ENCODE results near the gene GSKIP.
"Not testable (repeated sequence)": the region's sequence is repeated elsewhere in the genome, so short reads cannot be mapped to it uniquely, and the experiment has no call there.

GSKIP gene, protein sequence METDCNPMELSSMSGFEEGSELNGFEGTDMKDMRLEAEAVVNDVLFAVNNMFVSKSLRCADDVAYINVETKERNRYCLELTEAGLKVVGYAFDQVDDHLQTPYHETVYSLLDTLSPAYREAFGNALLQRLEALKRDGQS

DNA sequence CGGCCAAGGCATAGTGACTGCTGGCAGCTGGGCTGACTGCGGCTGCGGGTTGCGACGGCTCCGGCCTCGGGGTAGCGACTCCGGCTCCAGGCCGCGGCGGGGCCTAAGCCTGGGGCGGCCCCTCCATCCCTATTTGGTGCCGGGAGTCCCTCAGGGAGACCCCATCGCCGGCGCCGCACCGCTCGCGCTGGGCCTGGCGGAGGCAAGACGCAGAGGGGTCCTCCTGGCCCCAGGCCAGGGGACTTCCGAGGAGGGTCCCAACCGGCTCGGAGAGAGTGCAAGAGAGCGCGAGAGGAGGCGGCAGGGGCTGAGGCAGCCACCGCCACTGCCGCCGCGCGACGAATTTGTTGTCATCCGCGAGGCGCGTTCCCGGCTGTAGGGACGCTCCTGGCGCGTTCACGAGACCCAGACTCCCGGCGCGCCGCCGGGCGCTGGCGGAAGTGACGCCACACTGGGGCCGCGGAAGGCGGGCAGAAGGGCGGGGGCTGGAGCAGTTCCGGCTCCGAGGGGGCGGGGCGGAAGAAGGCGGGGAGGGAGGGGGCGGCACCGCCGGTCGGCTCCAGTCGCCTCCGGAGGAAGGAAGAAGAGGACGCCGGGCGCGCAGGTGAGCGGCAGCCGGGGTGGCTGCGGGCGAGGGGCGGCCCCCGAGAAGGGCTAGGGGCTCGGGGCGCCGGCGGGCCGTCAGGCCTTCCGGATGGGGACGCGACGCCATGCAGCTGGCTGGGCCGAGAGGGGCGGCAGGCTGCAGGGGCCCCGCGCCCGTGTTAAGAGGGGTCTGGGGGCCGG lies at the start of gene GSKIP, which contains the start of gene ATG2B:
Gene GSKIP, plus strand, starts transcription at position 562 of the 786 bp plus-strand sequence. CDS start 18,722 bp downstream, outside the sequence.
Gene ATG2B, minus strand, starts transcription at position 377 of the 786 bp plus-strand sequence. Its CDS starts 365 bp downstream, at position 12.
- Histone ChIP-seq H3K4me1 (ENCODE audit: control insufficient read depth in 1 of 2, insufficient read depth in 2 of 2, low read length in 2 of 2) (peaks cover 6 to 33% of the 10 kb centered on the region in 2 donors), H3K27me3 (ENCODE audit: low read depth, low read length) (no peaks in the 10 kb centered on the region), H3K9me3 (ENCODE audit: control insufficient read depth in 1 of 2, low read length in 2 of 2) (no peaks in the 10 kb centered on the region), H3K27ac (ENCODE audit: low read length) (peak within 1 kb of the TSS; percentile 94), H3K36me3 (ENCODE audit: control insufficient read depth in 1 of 2, insufficient read depth in 2 of 2, low read length in 2 of 2) (peaks cover 0 to 7% of the 10 kb centered on the region in 2 donors), H3K4me3 (ENCODE audit: low read depth in 1 of 2, low read length in 2 of 2) (peak within 1 kb of the TSS; percentile 95 to 98)

DNA sequence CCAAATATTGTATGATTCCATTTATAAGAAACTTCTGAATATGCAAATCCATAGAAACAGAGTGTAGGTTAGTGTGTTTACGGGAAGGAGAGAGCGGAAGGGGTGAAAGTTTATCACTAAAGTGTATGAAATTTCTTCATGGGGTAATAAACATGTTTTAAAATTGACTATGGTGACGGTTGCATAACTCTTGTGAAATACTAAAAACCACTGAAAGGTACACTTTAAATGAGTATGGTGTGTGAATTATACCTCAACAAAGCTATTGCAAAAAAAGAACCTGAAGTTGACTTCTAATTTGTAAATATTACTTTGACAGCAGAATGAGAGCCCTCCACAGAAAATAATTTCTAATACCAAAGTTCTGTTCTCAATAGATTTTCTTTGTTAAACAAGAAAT lies 47.2 kb upstream of the GSKIP start:
- peaks cover 27 to 56% of the 10 kb centered on the region in 2 donors for H3K36me3 ChIP-seq (ENCODE audit: control insufficient read depth in 1 of 2, insufficient read depth in 2 of 2, low read length in 2 of 2)
- no peak overlapping the region for H3K27ac ChIP-seq (ENCODE audit: low read length)
- H3K9me3 ChIP-seq (ENCODE audit: control insufficient read depth in 1 of 2, low read length in 2 of 2), result no peaks in the 10 kb centered on the region
- no peak overlapping the region for H3K4me3 ChIP-seq (ENCODE audit: low read depth in 1 of 2, low read length in 2 of 2)
- H3K27me3 ChIP-seq (ENCODE audit: low read depth, low read length), result no peaks in the 10 kb centered on the region
- no peaks in the 10 kb centered on the region for H3K4me1 ChIP-seq (ENCODE audit: control insufficient read depth in 1 of 2, insufficient read depth in 2 of 2, low read length in 2 of 2)

DNA sequence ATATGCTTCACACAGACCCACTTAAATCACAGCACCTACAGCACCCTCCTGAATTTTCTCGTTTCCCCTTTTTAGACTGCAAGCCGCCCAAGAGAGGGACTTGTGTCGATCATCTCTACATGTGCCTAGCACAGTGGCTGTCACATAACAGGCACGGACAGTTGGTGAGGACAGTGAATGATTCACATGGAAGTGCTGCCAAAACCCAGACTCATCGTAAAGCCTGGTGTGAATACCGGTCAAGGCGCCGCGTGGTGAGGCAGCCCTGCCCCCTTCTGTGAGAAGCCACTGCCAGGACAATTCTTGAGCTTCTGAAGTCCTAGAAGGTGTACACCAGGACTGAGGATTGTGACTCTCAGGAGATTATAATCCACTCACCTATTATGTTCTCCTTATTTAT lies 44.5 kb upstream of the GSKIP start:
- H3K36me3 ChIP-seq (ENCODE audit: control insufficient read depth in 1 of 2, insufficient read depth in 2 of 2, low read length in 2 of 2), result peaks cover 48 to 69% of the 10 kb centered on the region in 2 donors
- no peaks in the 10 kb centered on the region for H3K27me3 ChIP-seq (ENCODE audit: low read depth, low read length)
- H3K4me3 ChIP-seq (ENCODE audit: low read depth in 1 of 2, low read length in 2 of 2), result no peak overlapping the region
- H3K4me1 ChIP-seq (ENCODE audit: control insufficient read depth in 1 of 2, insufficient read depth in 2 of 2, low read length in 2 of 2), result no peaks in the 10 kb centered on the region
- H3K27ac ChIP-seq (ENCODE audit: low read length), result no peak overlapping the region
- no peaks in the 10 kb centered on the region for H3K9me3 ChIP-seq (ENCODE audit: control insufficient read depth in 1 of 2, low read length in 2 of 2)

DNA sequence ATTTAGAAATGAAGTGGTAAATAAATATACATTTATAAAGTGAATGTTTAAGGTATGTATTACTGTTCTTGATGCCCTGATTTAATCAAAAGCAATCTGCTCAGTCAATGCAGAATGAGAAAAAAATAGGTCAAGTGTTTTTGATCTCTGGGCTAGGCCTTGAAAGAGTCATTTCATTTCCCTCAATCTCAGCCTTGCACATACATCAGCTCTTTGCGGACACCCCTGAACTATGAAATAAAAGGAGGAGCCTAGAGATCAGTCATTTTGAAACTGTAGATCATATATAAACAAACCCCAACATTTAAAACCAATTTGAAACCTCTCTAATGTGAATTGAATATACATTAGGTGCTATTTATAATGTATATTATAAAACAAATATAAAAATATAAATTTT lies 42.7 kb upstream of the GSKIP start:
- no peaks in the 10 kb centered on the region for H3K4me1 ChIP-seq (ENCODE audit: control insufficient read depth in 1 of 2, insufficient read depth in 2 of 2, low read length in 2 of 2)
- H3K27me3 ChIP-seq (ENCODE audit: low read depth, low read length), result no peaks in the 10 kb centered on the region
- H3K9me3 ChIP-seq (ENCODE audit: control insufficient read depth in 1 of 2, low read length in 2 of 2), result no peaks in the 10 kb centered on the region
- no peak overlapping the region for H3K27ac ChIP-seq (ENCODE audit: low read length)
- H3K4me3 ChIP-seq (ENCODE audit: low read depth in 1 of 2, low read length in 2 of 2), result no peak overlapping the region
- H3K36me3 ChIP-seq (ENCODE audit: control insufficient read depth in 1 of 2, insufficient read depth in 2 of 2, low read length in 2 of 2), result peaks cover 46 to 71% of the 10 kb centered on the region in 2 donors

DNA sequence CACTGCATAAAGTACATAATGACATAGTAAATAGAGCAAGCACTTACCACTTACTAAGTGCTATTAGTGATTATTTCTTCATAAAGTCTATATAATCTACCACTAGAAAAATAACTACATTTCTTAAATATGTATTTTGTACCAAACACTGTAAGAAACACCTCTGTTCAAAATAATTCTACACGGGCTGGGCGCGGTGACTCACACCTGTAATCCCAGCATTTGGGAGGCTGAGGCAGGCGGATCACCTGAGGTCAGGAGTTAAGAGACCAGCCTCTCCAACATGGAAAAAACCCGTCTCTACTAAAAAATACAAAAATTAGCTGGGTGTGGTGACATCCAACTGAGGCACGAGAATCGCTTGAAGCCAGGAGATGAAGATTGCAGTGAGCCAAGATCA lies 39.1 kb upstream of the GSKIP start:
- Histone ChIP-seq H3K27me3 (ENCODE audit: low read depth, low read length) (no peaks in the 10 kb centered on the region), H3K27ac (ENCODE audit: low read length) (no peak overlapping the region), H3K4me3 (ENCODE audit: low read depth in 1 of 2, low read length in 2 of 2) (no peak overlapping the region), H3K9me3 (ENCODE audit: control insufficient read depth in 1 of 2, low read length in 2 of 2) (no peaks in the 10 kb centered on the region), H3K36me3 (ENCODE audit: control insufficient read depth in 1 of 2, insufficient read depth in 2 of 2, low read length in 2 of 2) (peaks cover 33 to 68% of the 10 kb centered on the region in 2 donors), H3K4me1 (ENCODE audit: control insufficient read depth in 1 of 2, insufficient read depth in 2 of 2, low read length in 2 of 2) (no peaks in the 10 kb centered on the region)

DNA sequence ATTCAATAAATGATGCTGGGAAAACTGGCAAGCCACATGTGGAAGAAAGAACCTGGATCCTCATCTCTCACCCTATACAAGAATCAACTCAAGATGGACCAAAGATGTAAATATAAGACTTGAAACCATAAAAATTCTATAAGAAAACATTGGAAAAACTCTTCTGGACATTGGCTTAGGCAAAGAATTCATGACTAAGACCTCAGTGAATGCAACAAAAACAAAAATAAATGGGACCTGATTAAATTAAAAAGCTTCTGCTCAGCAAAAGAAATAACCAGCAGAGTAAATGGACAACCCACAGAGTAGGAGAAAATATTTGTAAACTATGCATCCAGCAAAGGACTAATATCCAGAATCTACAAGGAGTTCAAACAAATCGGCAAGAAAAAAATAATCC lies 24.8 kb upstream of the GSKIP start:
- H3K27me3 ChIP-seq (ENCODE audit: low read depth, low read length), result no peaks in the 10 kb centered on the region
- peaks cover 16 to 28% of the 10 kb centered on the region in 2 donors for H3K36me3 ChIP-seq (ENCODE audit: control insufficient read depth in 1 of 2, insufficient read depth in 2 of 2, low read length in 2 of 2)
- H3K27ac ChIP-seq (ENCODE audit: low read length), result no peak overlapping the region
- no peaks in the 10 kb centered on the region for H3K4me1 ChIP-seq (ENCODE audit: control insufficient read depth in 1 of 2, insufficient read depth in 2 of 2, low read length in 2 of 2)
- no peak overlapping the region for H3K4me3 ChIP-seq (ENCODE audit: low read depth in 1 of 2, low read length in 2 of 2)
- no peaks in the 10 kb centered on the region for H3K9me3 ChIP-seq (ENCODE audit: control insufficient read depth in 1 of 2, low read length in 2 of 2)

DNA sequence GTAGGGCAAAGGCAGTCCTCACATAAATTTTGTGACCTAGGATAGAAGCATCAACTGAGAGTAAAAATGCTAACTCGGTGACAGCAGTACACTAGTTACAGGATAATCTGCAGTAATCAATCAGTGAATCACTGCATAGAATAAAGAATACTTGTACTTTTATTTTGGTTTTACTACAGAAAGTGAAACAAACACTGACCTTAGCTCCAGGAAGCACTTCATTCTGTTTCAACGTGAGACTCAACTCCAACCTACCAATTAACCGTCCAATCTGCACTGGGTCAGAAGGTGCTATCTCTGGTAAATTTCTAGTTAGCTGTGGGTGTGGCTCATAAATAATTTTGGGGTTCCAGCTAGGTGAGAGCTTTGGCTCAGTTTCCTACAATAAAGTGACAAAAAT lies 22.0 kb upstream of the GSKIP start:
- no peaks in the 10 kb centered on the region for H3K27me3 ChIP-seq (ENCODE audit: low read depth, low read length)
- H3K9me3 ChIP-seq (ENCODE audit: control insufficient read depth in 1 of 2, low read length in 2 of 2), result no peaks in the 10 kb centered on the region
- H3K4me3 ChIP-seq (ENCODE audit: low read depth in 1 of 2, low read length in 2 of 2), result no peak overlapping the region
- H3K27ac ChIP-seq (ENCODE audit: low read length), result no peak overlapping the region
- no peaks in the 10 kb centered on the region for H3K4me1 ChIP-seq (ENCODE audit: control insufficient read depth in 1 of 2, insufficient read depth in 2 of 2, low read length in 2 of 2)
- H3K36me3 ChIP-seq (ENCODE audit: control insufficient read depth in 1 of 2, insufficient read depth in 2 of 2, low read length in 2 of 2), result peaks cover 12 to 25% of the 10 kb centered on the region in 2 donors

DNA sequence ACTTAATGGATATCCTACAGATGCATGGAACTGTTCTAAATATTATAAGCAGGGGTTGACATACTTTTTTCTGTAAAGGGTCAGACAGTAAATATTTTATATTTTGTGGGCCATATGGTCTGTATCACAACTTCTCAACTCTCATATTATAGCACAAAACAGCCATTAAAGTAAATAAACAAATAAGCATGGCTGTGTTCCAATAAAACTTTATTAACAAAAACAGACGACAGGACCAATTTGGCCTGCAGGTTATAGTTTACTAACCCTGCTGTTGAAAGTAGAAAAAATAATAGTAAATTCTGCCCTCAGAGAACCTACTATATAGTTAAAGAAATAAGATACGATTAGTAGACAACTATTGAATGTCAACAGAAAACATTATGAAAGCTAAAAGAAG lies 17.7 kb upstream of the GSKIP start:
- Histone ChIP-seq H3K36me3 (ENCODE audit: control insufficient read depth in 1 of 2, insufficient read depth in 2 of 2, low read length in 2 of 2) (peaks cover 4 to 8% of the 10 kb centered on the region in 2 donors), H3K9me3 (ENCODE audit: control insufficient read depth in 1 of 2, low read length in 2 of 2) (no peaks in the 10 kb centered on the region), H3K27ac (ENCODE audit: low read length) (no peak overlapping the region), H3K4me1 (ENCODE audit: control insufficient read depth in 1 of 2, insufficient read depth in 2 of 2, low read length in 2 of 2) (no peaks in the 10 kb centered on the region), H3K4me3 (ENCODE audit: low read depth in 1 of 2, low read length in 2 of 2) (no peak overlapping the region), H3K27me3 (ENCODE audit: low read depth, low read length) (no peaks in the 10 kb centered on the region)

DNA sequence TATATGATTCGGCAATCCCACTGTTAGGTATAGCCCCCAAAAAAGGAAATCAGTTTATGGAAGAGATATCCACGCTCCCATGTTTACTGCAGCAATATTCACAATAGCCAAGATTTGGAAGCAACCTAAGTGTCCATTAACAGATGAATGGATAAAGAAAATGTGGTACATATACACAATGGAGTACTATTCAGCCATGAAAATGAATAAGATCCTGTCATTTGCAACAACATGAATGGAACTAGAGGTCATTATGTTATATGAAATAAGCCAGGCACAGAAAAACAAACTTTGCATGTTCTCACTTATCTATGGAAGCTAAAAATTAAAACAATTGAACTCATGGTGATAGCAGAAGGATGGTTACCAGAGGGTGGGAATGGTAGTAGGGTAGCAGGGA lies 15.4 kb upstream of the GSKIP start:
- H3K36me3 ChIP-seq (ENCODE audit: control insufficient read depth in 1 of 2, insufficient read depth in 2 of 2, low read length in 2 of 2); H3K27me3 ChIP-seq (ENCODE audit: low read depth, low read length); H3K4me3 ChIP-seq (ENCODE audit: low read depth in 1 of 2, low read length in 2 of 2); H3K9me3 ChIP-seq (ENCODE audit: control insufficient read depth in 1 of 2, low read length in 2 of 2); H3K27ac ChIP-seq (ENCODE audit: low read length); H3K4me1 ChIP-seq (ENCODE audit: control insufficient read depth in 1 of 2, insufficient read depth in 2 of 2, low read length in 2 of 2): not testable (repeated sequence)

DNA sequence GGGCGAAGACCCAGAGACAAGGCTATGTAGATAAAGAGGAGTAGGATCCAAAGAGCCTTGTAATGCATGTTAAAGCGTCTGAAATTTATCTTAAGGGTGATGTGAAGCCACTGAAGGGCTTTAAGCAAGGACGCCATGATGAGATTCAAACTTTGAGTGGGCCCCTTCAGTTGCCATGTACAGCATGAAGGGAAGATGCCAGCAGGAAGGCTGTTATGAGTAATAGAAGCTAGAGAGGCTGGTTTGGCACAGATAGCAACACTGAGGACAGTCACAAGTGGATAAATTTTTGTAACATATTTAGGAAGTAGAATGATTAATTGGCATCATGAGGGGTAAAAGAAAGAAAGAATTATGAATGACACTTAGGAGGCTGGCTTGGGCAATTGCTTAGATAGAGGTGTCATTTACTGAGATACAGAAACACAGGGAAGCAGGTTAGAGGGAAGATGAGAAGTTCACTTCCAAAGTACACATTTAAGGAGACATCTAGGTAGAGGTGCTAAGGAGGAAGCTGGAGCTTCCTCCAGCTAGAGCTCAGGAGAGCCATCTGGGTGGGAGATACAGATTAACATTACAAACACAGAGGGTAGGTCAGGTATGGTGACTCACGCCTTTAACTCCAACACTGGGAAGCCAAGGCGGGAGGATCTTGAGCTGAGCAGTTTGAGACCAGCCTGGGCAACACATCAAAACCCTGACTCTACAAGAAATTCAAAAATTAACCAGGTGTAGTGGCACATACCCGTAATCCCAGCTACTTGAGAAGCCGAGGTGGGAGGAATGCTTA lies 13.8 kb upstream of the GSKIP start:
- no peaks in the 10 kb centered on the region for H3K4me1 ChIP-seq (ENCODE audit: control insufficient read depth in 1 of 2, insufficient read depth in 2 of 2, low read length in 2 of 2)
- H3K4me3 ChIP-seq (ENCODE audit: low read depth in 1 of 2, low read length in 2 of 2), result no peak overlapping the region
- no peak overlapping the region for H3K27ac ChIP-seq (ENCODE audit: low read length)
- no peaks in the 10 kb centered on the region for H3K27me3 ChIP-seq (ENCODE audit: low read depth, low read length)
- no peaks in the 10 kb centered on the region for H3K9me3 ChIP-seq (ENCODE audit: control insufficient read depth in 1 of 2, low read length in 2 of 2)
- H3K36me3 ChIP-seq (ENCODE audit: control insufficient read depth in 1 of 2, insufficient read depth in 2 of 2, low read length in 2 of 2), result no peaks in the 10 kb centered on the region

DNA sequence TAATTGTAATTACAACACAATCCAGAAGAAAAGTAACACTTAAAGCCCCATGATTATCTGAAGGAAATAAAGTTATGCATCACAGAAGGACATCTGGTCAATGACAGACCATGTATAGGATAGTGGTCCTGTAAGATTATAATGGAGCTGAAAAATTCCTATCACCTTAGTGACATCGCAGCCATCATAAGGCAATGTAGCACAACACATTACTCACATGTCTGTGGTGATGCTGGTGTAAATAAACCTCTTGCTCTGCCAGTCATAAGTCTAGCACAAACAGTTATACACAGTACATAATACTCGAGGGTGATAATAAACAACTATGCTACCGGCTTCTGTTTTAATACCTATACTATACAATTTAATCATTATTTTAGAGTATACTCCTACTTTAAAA lies 11.3 kb upstream of the GSKIP start:
- no peaks in the 10 kb centered on the region for H3K4me1 ChIP-seq (ENCODE audit: control insufficient read depth in 1 of 2, insufficient read depth in 2 of 2, low read length in 2 of 2)
- no peaks in the 10 kb centered on the region for H3K27me3 ChIP-seq (ENCODE audit: low read depth, low read length)
- no peak overlapping the region for H3K27ac ChIP-seq (ENCODE audit: low read length)
- H3K4me3 ChIP-seq (ENCODE audit: low read depth in 1 of 2, low read length in 2 of 2), result no peak overlapping the region
- no peaks in the 10 kb centered on the region for H3K36me3 ChIP-seq (ENCODE audit: control insufficient read depth in 1 of 2, insufficient read depth in 2 of 2, low read length in 2 of 2)
- no peaks in the 10 kb centered on the region for H3K9me3 ChIP-seq (ENCODE audit: control insufficient read depth in 1 of 2, low read length in 2 of 2)

All from muscle layer of duodenum (tissue), 2 donors.